ENCODE results near the gene AOC2. TPM values are rescaled to one million over a fixed set of nuclear protein-coding genes. Genes with fewer than 3 reads are reported as not detected.

Gene AOC2
- total and polyA plus RNA-seq, 2 of the 13 experiments (the other 11 are each of a cell fraction or from before 2014, with no cell fraction given), result 1.2 to 3.3 TPM

DNA sequence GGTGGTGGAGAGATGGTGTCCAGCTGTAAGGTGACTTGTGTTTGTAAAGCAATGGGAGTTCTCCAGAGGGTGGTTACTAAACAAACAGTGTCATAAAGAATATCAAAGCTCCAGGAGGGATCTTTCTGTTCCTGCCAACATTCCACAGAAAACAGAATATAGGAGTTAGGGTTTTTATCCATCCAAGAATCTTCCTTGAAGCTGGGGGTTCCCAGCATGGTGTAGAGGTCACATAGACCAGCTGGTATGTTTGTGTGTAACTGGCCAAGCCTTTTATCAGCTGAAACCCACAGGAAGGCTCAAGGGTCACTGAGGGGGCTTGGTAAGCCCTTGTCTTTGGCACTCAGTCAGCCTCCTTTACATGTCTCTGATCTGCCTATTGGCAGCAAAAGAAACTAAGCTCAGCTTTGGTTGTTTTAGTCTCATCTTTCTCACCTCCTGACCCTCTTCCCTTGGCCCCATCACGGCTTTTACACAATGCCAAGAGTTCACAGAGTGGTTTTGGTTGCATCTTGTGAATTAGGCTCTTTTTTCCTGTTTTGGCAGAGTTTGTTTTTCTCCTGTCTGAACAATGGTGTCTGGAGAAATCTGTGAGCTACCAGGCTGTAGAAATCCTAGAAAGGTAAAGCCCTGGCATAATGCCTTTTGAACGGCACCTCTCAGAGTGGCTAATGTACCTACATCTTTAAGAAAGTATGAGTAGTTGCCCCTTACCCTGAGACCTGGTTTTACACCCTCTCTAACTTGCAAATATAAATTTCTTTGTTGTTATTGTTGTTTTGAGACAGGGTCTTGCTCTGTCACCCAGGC is 41.1 kb upstream of the AOC2 start (continued):
- TF ChIP-seq, protein P1, sequence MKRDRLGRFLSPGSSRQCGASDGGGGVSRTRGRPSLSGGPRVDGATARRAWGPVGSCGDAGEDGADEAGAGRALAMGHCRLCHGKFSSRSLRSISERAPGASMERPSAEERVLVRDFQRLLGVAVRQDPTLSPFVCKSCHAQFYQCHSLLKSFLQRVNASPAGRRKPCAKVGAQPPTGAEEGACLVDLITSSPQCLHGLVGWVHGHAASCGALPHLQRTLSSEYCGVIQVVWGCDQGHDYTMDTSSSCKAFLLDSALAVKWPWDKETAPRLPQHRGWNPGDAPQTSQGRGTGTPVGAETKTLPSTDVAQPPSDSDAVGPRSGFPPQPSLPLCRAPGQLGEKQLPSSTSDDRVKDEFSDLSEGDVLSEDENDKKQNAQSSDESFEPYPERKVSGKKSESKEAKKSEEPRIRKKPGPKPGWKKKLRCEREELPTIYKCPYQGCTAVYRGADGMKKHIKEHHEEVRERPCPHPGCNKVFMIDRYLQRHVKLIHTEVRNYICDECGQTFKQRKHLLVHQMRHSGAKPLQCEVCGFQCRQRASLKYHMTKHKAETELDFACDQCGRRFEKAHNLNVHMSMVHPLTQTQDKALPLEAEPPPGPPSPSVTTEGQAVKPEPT (CRISPR knock-in tag; IDR thresholded peaks at IDR 0.05; ENCODE audit: low read depth), result no peak
- TF ChIP-seq ZNF704 (CRISPR knock-in tag; IDR thresholded peaks at IDR 0.05; ENCODE audit: borderline replicate concordance) (no peak), MIER3 (CRISPR knock-in tag; IDR thresholded peaks at IDR 0.05; ENCODE audit: borderline replicate concordance) (peak; percentile 18; the same call in 1 of the 2 replicates), NR2C2 (CRISPR knock-in tag; IDR thresholded peaks at IDR 0.05; ENCODE audit: borderline replicate concordance) (0 out of 2 replicates have a peak, but pooled peaks have one; percentile 19), THYN1 (CRISPR knock-in tag; IDR thresholded peaks at IDR 0.05; ENCODE audit: borderline replicate concordance, low read depth) (no peak), ZNF644 (CRISPR knock-in tag; IDR thresholded peaks at IDR 0.05; ENCODE audit: low read depth) (peak; percentile 86), KLF6 (CRISPR knock-in tag; IDR thresholded peaks at IDR 0.05) (no peak), CBX5 (CRISPR knock-in tag; IDR thresholded peaks at IDR 0.05; ENCODE audit: borderline replicate concordance) (no peak; the same call in 1 of the 2 replicates), ARID5B (CRISPR knock-in tag; IDR thresholded peaks at IDR 0.05) (peak; percentile 82), ZNF572 (CRISPR knock-in tag; IDR thresholded peaks at IDR 0.05) (no peak), GTF2F1 (IDR thresholded peaks at IDR 0.05; ENCODE audit: low read length) (no peak), POGZ (CRISPR knock-in tag; IDR thresholded peaks at IDR 0.05) (peak; percentile 37; the same call in 1 of the 2 replicates), MED13 (CRISPR knock-in tag; IDR thresholded peaks at IDR 0.05) (no peak), ZNF256 (CRISPR knock-in tag; conservative IDR thresholded peaks at IDR 0.05) (0 out of 2 replicates have a peak, but pooled peaks have one; percentile 46), KDM5B (CRISPR knock-in tag; IDR thresholded peaks at IDR 0.05; ENCODE audit: borderline replicate concordance) (no peak)
- TF ChIP-seq, protein P2, sequence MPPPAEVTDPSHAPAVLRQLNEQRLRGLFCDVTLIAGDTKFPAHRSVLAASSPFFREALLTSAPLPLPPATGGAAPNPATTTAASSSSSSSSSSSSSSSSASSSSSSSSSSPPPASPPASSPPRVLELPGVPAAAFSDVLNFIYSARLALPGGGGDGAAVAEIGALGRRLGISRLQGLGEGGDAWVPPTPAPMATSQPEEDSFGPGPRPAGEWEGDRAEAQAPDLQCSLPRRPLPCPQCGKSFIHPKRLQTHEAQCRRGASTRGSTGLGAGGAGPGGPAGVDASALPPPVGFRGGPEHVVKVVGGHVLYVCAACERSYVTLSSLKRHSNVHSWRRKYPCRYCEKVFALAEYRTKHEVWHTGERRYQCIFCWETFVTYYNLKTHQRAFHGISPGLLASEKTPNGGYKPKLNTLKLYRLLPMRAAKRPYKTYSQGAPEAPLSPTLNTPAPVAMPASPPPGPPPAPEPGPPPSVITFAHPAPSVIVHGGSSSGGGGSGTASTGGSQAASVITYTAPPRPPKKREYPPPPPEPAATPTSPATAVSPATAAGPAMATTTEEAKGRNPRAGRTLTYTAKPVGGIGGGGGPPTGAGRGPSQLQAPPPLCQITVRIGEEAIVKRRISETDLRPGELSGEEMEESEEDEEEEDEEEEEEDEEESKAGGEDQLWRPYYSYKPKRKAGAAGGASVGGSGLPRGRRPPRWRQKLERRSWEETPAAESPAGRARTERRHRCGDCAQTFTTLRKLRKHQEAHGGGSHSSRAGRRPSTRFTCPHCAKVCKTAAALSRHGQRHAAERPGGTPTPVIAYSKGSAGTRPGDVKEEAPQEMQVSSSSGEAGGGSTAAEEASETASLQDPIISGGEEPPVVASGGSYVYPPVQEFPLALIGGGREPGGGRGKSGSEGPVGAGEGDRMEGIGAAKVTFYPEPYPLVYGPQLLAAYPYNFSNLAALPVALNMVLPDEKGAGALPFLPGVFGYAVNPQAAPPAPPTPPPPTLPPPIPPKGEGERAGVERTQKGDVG (CRISPR knock-in tag; IDR thresholded peaks at IDR 0.05; ENCODE audit: borderline replicate concordance), result no peak
- TF ChIP-seq, protein P3, sequence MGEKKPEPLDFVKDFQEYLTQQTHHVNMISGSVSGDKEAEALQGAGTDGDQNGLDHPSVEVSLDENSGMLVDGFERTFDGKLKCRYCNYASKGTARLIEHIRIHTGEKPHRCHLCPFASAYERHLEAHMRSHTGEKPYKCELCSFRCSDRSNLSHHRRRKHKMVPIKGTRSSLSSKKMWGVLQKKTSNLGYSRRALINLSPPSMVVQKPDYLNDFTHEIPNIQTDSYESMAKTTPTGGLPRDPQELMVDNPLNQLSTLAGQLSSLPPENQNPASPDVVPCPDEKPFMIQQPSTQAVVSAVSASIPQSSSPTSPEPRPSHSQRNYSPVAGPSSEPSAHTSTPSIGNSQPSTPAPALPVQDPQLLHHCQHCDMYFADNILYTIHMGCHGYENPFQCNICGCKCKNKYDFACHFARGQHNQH (CRISPR knock-in tag; IDR thresholded peaks at IDR 0.05), result peak; percentile 75

Data from HepG2 (cell line).